Fibroblast of lung (primary cell): ENCODE measurements around the gene SCRT2.

Experiments used
- EZH2 ChIP-seq: IDR thresholded peaks from 2 replicates; pipeline ENCODE4 v1.5.1; 2012; ENCODE audit warnings: low read length, control low read depth, mild to moderate bottlenecking; ENCODE audit errors: missing control alignments
- TF ChIP-seq, protein P1 (sequence below), 2 donors: IDR thresholded peaks in 1 of 2; conservative IDR thresholded peaks in 1 of 2; 1 replicate in 1 of 2; 2 replicates in 1 of 2; pipeline ENCODE4 v1.5.1; 2011 to 2012; ENCODE audit warnings: low read length in 2 of 2, control low read depth in 1 of 2, inconsistent platforms in 1 of 2, low read depth in 1 of 2, mild to moderate bottlenecking in 1 of 2

DNA sequence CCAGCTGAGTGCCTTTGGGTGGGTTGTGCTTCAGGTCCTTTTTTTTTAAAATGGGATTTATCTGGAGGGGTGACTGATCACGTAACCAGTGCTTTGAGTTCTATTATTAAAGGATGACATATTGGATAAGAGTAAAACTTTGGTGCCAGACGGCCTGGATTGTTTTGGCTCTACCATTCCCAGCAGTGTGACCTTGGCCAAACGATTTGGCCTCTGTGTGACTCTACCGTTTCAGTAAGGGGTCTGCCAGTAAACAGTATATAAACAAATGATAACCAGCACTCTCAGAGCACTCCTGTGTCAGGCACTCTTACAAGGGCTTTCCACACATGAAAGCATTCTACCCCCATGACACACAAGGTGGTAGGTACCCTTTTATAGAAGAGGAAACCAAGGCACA is 8.7 kb downstream of the SCRT2 start:
- TF ChIP-seq, protein P1, sequence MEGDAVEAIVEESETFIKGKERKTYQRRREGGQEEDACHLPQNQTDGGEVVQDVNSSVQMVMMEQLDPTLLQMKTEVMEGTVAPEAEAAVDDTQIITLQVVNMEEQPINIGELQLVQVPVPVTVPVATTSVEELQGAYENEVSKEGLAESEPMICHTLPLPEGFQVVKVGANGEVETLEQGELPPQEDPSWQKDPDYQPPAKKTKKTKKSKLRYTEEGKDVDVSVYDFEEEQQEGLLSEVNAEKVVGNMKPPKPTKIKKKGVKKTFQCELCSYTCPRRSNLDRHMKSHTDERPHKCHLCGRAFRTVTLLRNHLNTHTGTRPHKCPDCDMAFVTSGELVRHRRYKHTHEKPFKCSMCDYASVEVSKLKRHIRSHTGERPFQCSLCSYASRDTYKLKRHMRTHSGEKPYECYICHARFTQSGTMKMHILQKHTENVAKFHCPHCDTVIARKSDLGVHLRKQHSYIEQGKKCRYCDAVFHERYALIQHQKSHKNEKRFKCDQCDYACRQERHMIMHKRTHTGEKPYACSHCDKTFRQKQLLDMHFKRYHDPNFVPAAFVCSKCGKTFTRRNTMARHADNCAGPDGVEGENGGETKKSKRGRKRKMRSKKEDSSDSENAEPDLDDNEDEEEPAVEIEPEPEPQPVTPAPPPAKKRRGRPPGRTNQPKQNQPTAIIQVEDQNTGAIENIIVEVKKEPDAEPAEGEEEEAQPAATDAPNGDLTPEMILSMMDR (conservative IDR thresholded peaks at IDR 0.05 in 1 of 2, IDR thresholded peaks at IDR 0.05 in 1 of 2; ENCODE audit: low read depth in 1 of 2, low read length in 2 of 2) = no peak
- TF ChIP-seq EZH2 = no peak
